Stimulated activated CD4-positive, alpha-beta T cell treated with anti-CD3 and anti-CD28 coated beads, Interleukin-12 subunit alpha, Interleukin-12 subunit beta, amount 100 ng/mL, for 24 hours (primary cell): ENCODE results near the gene INO80B.
A peak's percentile ranks its signal among the peaks of the same experiment; 100 is the strongest.
"Not testable (repeated sequence)": the region's sequence is repeated elsewhere in the genome, so short reads cannot be mapped to it uniquely, and the experiment has no call there.

Source experiments
- DNase-seq, 2 experiments: peaks; one replicate each; pipeline ENCODE4 v3.0.0-alpha.2; 2020; ENCODE audit warnings: low read depth in 2 of 2

Gene INO80B

DNA sequence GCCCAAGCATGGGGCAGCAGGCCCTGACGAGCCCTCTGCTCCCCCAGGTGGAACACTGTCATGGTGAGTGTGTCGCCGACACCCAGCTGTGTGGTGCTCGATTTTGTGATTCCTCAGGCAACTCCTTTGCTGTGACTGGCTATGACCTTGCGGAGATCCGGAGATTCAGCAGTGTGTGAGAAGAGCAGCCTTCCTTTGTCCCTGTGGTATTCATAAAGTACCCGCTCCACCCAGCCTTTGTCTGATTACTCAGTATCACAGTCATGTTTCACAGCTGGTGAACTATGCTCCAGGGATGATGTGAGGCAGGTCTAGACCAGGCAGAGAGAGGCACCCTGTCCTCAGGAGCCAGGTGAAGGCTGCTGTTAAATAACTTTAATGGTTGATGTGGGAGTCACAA is 29.4 kb upstream of the INO80B start:
- DNase-seq = no peak

DNA sequence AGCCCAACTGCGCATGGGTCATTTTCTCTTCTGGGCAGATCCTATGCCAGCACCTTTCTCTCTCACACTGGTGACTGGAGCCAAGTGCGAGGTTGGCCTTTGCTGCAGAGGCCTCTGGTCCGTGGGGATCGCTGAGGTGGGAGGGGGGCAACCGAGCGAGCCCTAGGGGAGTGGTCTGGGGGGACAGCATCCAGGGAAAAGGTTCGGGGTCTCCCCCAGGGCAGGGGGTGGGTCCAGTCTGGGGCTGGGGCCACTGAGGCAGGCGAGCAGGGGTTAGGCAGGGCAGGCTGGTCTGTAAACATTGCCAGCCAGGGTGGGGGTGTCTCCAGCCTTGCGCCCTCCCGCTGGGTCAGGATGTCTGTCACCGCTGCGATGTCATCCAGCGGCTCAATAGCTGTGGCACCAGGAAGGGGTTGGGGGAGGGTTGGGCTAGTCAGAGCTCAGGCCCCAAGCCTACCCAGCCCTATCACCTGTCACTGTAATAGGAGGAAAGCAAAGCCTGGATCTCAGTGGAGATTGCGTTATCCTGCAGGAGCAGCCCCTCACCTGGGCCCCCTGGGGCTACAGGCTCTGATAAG is 28.6 kb upstream of the INO80B start:
- DNase-seq = no peak

DNA sequence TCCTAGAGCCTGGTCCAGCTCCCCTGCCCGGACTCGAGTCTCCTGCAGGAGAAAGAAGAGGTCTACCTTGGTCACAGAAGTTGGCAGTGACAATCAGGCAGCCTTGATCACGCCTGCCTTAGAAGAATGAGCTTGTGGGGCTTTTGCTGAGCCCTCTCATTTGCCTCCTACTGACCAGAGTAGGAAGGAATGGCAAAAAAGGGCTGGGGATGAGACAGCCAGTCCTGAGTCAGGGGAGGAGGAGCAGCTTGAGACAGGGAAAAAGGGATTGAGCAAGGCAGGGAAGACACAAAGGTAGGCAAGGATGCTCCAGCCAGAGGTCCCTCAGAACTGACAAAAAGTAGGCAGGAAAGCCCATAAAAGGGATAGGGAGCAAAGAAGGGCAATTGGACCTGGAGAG is 27.3 kb upstream of the INO80B start:
- no peak for DNase-seq

DNA sequence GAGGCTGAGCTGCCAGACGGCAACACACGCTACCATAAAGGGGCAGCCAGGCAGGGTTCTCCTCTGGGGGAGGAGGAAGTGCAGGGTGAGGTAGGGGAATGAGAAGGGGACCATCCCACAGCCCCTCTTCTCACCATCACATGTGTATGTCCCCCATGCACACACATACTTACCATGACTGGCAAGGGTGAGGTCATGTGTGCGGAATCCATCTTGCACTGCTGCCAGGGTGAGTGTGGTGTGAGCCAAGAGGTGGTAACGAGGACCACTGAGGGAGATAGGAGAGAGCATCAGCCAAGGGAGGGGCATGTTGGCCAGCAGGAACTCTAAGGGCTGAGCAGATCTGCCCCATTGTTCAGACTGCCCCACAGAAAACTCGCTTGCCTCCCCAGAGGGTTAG is 26.2 kb upstream of the INO80B start:
- DNase-seq = no peak

DNA sequence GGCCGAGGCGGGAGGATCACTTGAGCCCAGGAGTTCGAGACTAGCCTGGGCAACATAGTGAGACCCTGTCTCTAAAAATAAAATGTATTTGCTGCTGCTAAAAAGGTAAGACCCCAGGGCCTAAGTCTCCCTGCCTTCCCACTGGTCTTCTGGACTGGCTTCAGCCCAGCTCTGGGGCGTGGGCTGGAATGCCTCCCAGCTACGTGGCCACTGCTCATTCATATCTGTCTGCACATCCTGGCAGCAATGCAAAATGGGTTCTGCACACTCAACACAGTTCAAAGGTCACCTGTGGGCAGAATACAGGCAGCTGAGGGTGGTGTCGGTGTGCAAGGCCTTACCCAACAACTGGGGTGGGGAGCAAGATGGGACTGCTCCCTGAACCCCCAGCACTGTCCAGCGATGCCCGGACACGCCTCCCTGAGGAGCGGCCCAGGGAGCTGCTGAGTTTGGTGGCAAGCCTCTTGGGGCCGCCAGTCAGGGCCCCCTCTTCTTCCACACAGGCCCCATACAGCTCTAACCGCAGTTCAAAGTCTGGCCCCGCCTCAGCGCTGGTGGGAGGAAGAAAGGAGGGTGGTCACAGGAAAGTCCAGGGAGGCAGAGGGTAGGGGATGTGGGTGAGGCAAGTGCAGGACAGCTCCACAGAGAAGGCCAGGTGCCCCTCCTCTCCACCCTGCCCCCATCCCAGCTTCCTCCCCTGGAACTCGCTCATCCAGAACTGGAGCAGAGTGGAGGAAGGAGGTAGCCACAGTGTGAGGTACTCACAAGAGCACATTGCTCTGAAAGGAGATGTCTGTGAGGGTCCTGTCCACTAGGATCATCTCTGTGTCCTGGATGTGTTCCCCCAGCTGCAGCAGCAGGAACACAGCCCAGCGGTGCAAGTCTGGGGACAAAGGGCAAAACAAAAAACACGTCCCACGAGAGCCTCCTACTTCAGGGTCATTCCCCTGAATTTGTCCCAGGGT is 25.1 kb upstream of the INO80B start:
- DNase-seq = no peak

DNA sequence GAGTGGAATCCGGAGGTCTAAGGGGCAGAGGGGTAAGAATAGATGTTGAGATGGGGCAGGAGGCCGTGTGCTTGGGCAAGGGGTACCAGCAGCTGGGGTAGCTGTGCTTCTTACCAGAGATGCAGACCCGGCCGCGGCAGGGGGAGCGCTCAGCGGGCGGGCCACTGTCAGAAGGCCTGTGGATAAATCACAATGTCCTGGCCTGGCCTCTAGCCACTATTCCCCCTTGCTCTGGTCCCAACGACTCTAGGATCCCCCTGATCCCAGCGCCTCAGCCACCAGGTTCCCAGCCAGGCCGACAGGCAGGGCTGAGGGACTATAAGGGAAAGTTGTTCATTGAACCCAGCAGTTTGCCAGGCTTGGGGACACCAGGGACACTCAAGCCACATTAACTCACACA is 24.4 kb upstream of the INO80B start:
- no peak for DNase-seq

DNA sequence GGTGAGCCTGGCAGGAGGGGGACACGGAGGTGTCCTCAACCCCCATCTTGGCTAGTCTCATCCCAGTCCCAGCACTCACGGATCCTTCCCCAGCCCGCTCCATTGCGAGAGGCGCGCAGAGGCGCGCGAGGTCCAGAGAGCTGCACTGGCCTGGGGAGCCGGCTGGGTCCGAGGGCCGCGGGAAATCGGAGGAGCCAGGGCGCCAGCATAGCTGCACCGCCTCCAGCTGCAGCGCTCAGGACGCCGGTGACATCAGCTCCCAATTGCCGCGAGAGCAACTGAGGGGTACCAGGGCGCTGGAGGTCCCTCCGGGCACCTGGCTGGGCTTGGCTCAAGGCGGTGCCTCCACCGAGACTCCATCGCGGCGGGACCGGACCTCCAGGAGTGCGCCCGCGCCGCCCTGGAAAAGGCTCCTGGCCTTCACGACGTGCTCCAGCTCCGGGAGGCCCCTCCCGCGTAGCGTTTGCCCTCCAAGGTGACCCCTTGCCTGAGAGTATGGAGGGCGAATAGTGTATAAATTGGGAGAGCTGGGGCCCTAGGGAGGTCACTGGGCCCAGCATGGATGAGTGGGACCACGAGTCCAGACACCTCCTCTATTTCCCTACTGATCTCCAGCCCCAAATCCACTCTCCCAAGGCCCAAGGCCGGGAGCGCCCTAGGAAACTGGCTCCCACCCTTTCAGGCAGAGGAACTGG is 18.6 kb upstream of the INO80B start:
- DNase-seq = no peak

DNA sequence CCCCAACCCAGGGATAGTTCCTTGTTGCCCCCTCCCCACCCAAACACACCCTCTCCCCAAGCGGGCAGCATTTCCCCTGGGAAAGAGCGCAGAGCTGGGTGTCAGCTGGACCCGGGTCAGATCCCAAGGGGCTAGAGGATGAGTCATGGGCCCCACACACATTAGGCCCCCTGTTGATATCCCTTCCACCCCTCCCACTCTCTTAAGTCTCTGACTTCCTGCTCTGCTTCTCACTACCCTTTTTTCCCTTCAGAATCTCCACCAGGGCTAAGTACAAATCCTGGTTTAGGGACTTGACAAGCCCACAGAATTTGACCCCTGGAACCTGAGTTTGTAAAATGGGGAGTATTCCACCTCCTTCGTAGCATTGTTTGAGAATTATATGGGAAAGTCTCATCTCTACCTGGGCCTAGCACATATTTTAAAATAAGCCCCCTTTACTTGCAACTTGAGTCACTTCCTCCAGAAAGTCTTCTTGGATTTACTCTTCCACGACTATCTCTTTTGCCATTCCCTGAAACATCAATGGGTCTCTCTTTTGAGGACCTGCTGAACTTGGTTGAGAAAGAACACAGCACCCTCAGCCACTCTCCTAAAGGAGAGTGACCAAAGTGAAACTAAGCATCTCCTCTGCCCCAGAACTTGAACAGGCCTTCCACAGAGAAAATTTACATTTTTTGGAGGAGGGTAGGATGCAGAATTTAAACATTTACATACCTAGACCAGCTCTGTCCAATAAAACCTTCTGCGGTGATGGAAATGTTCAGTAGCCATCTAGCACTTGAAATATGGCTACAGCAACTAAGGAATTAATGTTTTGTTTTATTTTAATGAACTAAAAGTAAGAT is 17.8 kb upstream of the INO80B start:
- no peak for DNase-seq

DNA sequence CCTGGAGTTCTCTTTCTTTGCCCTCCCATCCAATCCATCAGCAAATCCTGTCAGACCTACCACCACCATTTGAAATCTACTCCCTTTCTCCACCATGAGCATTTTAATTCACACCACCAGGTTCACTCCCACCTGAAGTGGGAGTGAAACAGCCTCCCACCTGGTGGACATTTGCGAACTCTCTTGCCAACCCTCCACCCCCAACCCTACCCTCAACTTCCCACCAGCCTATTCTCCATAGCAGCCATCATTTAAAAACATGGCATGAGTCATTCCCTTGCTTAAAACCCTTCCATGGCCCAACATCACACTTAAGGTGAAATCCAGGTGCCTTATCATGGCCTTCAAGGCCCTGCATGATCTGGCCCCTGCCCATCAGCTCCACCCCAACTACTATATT is 16.6 kb upstream of the INO80B start:
- no peak for DNase-seq

DNA sequence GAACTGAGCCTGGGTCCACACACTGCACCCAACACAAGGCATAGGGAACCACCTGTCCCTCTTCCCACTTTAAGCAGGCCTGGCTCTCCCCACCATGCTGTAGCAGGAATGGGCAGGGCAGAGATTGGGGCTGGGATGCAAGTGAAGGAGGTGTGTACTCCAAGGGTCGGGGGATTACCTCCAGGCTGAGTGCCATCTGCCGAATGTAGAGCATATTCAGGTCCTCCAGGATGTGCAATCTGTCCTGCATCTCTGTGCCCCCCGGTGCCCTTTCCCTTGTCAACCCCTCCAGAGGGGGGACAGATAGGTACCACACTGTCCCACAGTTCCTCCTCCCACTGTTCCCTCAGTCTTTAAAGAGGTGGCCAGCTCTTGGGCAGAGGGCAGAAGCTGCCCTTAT is 15.5 kb upstream of the INO80B start:
- DNase-seq = no peak

DNA sequence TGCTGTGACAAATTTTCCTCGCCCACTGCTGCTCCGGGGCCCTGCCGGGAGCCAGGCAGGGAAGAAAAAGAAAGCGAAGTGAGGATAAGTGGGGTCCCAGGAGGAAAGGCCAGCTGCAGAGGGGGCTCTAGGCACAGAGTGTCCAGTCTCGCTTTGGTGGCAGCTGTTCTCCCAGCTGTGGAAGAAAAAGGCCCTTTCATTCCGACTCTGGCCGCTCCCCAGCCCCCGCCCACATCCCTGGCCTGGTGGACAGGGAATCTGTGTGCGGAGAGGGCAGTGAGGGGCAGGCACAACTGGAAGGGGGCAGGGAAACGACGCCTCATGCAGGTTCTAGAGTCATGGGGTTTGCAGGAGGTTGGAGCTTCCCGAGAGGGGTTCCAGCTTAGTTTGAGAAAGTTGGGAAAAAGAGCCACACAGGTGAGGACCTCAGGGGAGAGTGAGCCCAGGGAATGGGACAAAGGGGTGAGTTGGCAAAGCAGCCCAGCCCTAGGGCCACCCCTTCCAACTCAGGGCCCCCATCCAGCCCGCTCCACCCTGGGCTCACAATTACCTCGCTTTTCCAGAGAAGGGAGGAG is 15.0 kb upstream of the INO80B start:
- DNase-seq = no peak

DNA sequence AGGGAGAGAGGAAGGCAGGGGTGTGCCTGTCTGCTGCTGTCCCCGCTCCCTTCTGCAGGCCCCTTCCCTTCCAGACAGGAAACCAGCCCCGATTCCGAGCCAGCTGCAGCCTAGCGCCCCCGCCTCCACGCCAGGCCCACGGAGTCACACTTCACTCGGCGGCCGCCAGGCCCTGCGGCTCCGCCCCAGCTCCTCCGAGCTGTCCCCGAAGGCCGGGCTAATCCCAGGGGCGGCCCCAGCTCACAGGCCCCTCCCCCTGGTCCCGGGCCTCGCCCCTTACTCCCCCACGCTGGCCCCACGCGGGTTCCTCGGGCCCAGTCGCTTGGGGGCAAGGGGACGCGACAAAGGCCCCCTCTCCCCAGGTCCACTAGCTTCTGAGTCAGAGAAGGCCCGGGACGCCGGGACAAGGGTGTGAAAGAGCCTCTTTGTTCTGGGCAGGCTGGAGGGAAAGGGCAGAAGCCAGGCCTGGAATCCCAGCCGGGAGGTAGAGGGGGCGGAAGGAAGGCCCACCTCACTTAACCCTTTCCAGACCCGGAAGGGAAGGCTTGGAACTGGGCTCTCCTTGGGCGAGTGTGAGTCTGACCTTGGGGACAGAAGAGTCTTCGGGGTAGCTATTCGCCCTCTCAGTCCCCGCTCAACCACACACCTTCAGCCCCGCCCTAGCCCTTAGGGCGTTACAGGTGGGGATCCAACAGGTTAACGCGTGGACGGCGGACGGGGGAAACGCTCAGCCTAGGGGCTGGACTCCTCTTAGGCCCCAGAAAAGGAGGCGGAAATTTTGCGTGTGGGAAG is 14.3 kb upstream of the INO80B start:
- peak in 1 of 2 experiments; percentile 52 for DNase-seq

DNA sequence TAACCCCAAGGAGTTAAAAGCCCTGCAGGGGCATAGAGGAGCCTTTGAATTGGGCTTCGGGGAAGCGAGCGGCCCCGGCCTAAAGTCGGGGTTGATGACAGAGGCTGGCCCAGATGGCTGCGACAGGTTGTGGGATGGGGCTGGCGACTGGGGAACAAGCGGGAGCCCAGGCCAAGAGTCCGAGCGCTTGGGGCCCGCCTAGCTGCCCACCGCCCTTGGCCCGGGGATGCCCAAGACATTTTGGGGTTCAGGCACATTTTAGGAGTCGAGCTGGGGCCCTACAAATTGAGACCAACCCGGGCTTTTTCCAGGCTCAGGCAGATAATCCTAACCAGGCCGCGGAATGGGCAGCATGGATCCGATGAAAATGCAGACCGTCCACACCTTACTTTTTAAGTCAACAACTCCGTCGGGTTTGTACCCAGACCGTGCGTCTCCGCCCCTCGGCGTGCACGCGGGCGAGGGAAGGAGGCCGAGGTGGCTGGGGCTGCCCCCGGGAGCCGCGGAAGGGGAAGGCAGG is 13.7 kb upstream of the INO80B start:
- no peak for DNase-seq

DNA sequence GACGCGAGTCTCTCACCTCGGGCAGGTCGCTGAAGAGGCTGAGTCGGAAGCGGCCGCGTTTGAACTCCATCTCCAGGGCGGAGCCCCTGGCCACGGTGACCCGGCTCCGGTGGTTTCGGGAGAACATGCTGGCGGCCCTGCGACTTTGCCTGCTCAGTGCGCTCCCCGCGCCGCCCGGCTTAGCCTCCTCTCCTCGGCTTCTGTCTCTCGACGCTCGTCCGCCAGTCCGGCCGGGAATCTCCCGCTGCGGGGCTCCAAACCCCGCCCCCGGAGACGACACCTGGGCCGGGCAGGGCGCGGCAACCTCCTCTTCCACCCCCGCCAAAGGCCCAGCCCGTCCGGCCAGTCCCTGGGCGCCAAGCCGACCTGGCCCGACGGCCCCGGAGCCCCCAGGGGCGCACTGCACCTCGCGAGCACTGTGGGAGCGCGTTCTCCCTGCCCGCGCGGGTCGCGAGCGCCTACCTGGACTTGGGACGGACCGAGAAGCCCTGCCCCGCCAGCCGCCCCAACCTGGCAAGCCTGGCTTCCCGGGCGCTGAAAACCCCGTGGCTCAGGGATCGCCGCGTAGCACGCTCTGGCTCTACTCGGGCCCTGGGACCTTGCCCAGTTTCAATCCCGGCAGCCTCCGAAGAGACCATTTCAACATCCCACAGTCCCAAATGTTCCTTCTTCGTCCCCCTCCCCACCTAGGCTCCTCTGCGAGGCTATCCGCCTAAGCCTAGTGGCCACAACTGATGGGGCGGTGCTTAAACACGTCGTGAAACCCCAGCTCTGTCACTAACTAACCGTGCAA is 13.0 kb upstream of the INO80B start, which contains the start of gene RTKN:
Gene RTKN (minus strand): TSS at position 248 of the 793 bp plus-strand sequence. CDS start 121 bp downstream, at position 127.
- no peak for DNase-seq

DNA sequence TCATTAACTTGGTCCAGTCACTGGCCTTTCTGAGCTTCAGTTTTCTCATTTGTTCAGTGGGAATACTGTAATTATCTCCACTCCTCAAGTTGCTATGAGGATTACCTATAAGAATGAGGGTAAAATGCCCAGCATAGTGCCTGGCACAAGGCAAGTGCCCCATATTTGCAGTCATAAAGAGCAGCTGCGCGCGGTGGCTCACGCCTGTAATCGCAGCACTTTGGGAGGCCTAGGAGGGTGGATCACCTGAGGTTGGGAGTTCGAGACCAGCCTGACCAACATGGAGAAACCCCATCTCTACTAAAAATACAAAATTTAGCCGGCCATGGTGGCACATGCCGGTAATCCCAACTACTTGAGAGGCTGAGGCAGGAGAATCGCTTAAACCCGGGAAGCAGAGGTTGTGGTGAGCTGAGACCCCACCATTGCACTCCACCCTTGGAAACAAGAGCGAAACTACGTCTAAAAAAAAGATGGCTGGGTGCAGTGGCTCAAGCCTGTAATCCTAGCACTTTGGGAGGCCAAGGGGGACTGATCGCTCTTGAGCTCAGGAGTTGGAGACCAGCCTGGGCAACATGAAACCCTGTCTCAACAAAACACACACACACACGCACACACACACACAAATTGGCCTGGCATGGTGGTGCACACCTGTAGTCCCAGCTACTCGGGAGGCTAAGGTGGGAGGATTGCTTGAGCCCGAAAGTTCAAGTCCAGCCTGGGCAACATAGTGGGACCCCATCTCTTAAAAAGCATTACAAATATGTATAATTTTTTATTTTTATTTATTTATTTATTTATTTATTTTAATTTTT is 12.2 kb upstream of the INO80B start:
- not testable (repeated sequence) for DNase-seq

DNA sequence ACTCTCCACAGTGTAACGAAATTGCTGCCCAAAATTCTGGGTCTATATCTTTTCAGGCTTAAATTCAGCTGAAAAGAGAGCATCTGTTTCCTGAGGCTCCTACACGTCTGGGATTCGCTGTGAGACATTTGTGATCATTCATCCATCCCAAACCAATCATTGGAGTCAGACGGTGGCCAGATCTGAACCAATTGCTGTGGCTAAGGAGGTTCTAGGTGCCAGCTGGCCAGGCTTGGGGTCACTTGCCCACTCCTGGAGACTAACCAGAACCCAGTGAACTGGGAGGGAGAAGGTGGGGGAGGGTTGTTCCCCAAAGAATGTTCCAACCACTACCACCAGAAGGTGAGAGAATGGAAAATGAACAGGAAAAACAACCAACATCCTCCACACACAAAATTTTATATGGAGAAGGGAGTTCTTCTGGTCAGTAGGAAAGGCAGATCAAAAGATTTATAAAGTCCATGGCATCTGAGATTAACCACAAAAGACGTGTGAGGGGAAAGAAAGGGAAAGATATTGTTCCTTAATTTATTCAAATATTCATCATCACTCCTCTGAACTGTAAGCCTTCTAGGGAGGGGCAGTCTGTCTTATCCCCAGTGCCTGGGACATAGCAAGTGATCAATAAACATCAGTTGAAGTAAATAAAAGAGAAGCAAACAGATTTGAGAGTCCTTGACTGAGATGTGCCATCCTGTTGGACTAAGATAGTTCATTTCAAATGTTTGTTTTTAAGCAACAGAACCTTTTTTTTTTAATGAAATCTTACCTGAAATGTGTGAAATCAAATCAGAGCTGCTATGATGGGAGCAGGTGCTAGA is 10.2 kb upstream of the INO80B start:
- DNase-seq = no peak

DNA sequence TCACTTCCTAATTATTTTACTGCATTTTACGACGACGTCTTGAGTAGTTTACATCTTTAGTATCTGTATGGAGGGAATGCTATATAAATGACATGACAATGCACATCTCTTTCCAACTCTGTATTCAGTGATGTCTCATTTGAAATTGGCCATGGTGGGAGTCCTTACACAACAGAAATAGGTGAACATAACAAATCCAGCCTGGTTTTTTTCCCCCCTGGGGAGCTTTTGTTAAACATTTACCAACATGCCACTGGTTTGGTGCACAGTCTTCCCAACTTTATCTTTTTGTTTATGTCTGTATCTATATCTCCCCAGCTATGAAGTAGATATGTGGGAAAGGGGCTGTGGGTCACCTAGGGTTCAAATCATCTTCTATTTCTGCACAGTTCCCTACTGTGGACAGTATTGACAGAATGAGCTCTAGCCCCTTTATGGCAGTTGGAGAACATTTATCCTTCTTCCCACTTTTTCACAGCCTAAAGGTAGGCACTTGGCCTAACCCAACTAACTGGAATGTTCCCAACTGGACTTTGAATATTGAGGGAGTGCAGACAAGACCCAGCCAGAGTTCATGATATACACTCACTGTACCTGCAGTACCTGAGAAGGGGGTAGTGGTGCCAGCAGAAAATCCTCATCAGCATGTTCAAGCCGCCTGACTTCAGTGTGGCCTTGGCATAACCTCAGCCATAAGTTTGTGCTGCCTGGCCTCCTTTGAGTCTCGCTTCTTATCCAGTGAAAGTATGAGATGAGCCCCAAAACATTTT is 7.5 kb upstream of the INO80B start:
- no peak for DNase-seq
